ENCODE data around the gene MTARC1.

MTARC1 gene

DNA sequence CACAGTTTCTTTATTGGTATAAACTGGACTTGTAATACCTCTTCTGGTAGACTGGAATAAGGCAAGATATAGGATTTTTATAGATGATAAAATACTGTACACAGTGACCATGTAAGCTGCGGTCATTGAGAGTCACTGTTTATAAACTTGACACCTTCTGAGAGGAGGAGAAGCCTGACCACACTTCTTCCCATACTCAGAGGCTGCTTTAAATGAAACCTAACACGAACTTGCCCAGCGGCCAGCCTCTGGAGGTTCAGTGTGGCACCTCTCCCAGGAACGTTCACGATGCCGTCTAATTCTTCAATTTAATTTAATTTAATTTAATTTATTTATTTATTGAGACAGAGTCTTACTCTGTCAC lies 22.5 kb downstream of the MTARC1 start:
- Histone ChIP-seq H3K9me3 (ENCODE audit: low read length) (no peaks in the 10 kb centered on the region), H3K9ac (ENCODE audit: low read length) (no peak overlapping the region), H3K27ac (ENCODE audit: low read depth, low read length) (peak overlapping the region; percentile 83), H3K4me3 (ENCODE audit: low read depth in 1 of 2, low read length in 2 of 2) (no peak overlapping the region), H3K4me1 (ENCODE audit: insufficient read depth, low read length) (peaks cover 54% of the 10 kb centered on the region), H3K36me3 (ENCODE audit: insufficient read depth, low read length) (no peaks in the 10 kb centered on the region), H3K27me3 (ENCODE audit: control insufficient read depth in 1 of 2, insufficient read depth in 2 of 2, low read length in 2 of 2) (no peaks in the 10 kb centered on the region)

DNA sequence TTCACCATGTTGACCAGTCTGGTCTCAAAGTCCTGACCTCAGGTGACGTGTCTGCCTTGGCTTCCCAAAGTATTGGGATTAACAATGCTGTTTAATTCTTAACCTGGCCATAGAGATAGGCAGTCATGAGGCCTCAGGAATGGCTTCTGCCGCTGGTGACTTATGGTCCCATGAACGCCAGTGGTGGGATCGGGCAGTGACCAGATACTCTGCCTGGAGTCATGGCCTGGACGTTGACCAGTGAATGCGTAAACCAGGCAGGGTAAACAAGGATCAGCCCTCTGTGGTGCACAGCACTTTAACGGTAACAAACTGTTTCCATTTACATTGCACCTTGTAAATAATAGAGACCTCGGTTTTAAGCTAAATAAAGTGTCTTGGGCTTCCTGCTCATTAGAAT lies 23.0 kb downstream of the MTARC1 start:
- Histone ChIP-seq H3K27ac (ENCODE audit: low read depth, low read length) (peak overlapping the region; percentile 49), H3K4me3 (ENCODE audit: low read depth in 1 of 2, low read length in 2 of 2) (no peak overlapping the region), H3K9me3 (ENCODE audit: low read length) (no peaks in the 10 kb centered on the region), H3K36me3 (ENCODE audit: insufficient read depth, low read length) (no peaks in the 10 kb centered on the region), H3K4me1 (ENCODE audit: insufficient read depth, low read length) (peaks cover 54% of the 10 kb centered on the region), H3K9ac (ENCODE audit: low read length) (no peak overlapping the region), H3K27me3 (ENCODE audit: control insufficient read depth in 1 of 2, insufficient read depth in 2 of 2, low read length in 2 of 2) (no peaks in the 10 kb centered on the region)

DNA sequence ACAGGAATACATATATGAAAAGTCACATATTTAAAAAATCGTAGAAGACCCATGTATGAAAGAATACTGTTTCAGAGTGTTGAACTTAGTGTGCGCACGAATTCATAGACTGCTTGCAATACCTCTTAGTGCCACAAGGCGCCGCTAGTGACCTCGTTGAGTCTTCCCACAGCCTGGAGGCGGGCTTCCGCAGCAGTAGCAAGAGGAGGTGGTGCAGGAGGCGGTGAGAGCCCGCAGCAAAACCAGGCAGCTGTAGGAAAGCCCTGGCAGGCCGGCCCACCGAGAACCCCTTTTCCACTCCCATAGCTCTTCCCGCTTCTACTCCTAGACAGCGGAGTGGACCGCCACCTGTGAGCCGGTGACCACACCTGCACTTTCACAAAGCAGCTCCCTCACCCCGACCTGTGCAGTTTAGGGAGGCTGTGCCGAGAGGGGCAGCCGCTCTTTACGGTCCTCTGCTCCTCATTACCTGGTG lies 23.5 kb downstream of the MTARC1 start:
- H3K4me3 ChIP-seq (ENCODE audit: low read depth in 1 of 2, low read length in 2 of 2) = peak overlapping the region in 1 of 2 donors; percentile 46
- peak overlapping the region; percentile 49 for H3K27ac ChIP-seq (ENCODE audit: low read depth, low read length)
- no peak overlapping the region for H3K9ac ChIP-seq (ENCODE audit: low read length)

DNA sequence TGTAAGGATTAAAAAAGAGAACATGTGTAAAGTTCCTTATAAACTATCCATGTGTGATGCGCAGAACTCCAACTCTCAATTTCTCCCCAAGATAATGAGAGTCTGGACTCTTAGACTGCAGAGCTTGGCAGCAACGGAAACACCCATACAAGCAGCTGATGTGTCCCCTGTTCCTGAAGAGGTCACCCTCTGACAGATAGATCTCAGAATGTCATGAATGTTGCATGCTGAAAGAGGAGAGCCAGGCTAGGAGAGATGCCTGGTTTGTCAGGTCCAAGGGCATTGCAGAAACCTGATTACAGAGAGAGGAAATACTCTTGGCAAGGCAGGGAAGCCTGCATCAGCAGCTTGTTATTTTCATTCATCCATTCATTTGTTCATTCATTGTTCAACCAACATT lies 24.2 kb downstream of the MTARC1 start:
- no peaks in the 10 kb centered on the region for H3K36me3 ChIP-seq (ENCODE audit: insufficient read depth, low read length)

More for the DNA sequence above, 23.5 kb downstream of the MTARC1 start:
- no peaks in the 10 kb centered on the region for H3K36me3 ChIP-seq (ENCODE audit: insufficient read depth, low read length)
- H3K4me1 ChIP-seq (ENCODE audit: insufficient read depth, low read length) = peaks cover 57% of the 10 kb centered on the region
- H3K9me3 ChIP-seq (ENCODE audit: low read length) = no peaks in the 10 kb centered on the region
- H3K27me3 ChIP-seq (ENCODE audit: control insufficient read depth in 1 of 2, insufficient read depth in 2 of 2, low read length in 2 of 2) = no peaks in the 10 kb centered on the region

DNA sequence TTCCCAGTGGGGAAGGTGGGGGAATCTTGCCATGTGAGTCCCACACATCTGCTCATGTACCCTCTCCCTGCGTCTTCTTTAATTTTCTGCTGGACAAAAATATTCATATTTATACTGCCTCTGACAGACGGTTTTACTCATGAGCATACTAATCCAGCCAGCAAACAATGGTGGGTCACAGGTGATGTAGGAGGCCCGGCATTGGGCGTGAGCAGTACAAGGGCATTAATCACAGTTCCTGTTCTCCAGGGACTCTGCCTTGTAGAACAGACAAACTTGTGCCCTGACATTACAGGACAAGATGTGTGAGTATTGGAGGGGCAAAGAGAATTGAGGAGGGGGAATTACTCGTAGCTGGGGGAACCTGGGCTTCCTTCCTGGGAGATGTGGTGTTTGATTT lies 25.0 kb downstream of the MTARC1 start:
- Histone ChIP-seq H3K9ac (ENCODE audit: low read length) (no peak overlapping the region), H3K4me1 (ENCODE audit: insufficient read depth, low read length) (peaks cover 72% of the 10 kb centered on the region), H3K27me3 (ENCODE audit: control insufficient read depth in 1 of 2, insufficient read depth in 2 of 2, low read length in 2 of 2) (no peaks in the 10 kb centered on the region), H3K4me3 (ENCODE audit: low read depth in 1 of 2, low read length in 2 of 2) (no peak overlapping the region), H3K36me3 (ENCODE audit: insufficient read depth, low read length) (no peaks in the 10 kb centered on the region), H3K9me3 (ENCODE audit: low read length) (no peaks in the 10 kb centered on the region), H3K27ac (ENCODE audit: low read depth, low read length) (no peak overlapping the region)

More for the DNA sequence above, 24.2 kb downstream of the MTARC1 start:
- peaks cover 65% of the 10 kb centered on the region for H3K4me1 ChIP-seq (ENCODE audit: insufficient read depth, low read length)
- H3K27ac ChIP-seq (ENCODE audit: low read depth, low read length) = no peak overlapping the region
- no peaks in the 10 kb centered on the region for H3K9me3 ChIP-seq (ENCODE audit: low read length)
- peak overlapping the region in 1 of 2 donors; percentile 46 for H3K4me3 ChIP-seq (ENCODE audit: low read depth in 1 of 2, low read length in 2 of 2)
- H3K27me3 ChIP-seq (ENCODE audit: control insufficient read depth in 1 of 2, insufficient read depth in 2 of 2, low read length in 2 of 2) = no peaks in the 10 kb centered on the region
- no peak overlapping the region for H3K9ac ChIP-seq (ENCODE audit: low read length)

DNA sequence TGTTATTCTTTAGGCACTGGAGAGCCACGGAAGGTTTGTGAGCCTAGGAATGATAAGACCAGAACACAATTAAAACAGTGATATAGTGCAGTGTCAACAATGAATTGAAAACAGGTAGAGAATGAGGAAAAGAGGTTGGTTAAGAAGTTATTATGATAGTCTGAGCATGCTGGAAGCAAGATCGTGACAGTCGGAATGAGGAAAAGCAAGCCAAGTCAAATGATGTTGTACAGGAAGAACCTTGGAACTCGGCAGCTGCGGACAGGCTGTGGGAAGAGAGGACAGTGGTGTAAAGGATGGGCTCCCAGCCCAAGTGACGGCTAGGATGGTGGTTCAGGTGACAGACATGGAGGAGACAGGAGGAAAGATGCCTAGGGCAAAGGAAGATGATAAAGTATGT lies 25.6 kb downstream of the MTARC1 start:
- H3K9ac ChIP-seq (ENCODE audit: low read length) = no peak overlapping the region
- H3K27ac ChIP-seq (ENCODE audit: low read depth, low read length) = no peak overlapping the region
- H3K4me1 ChIP-seq (ENCODE audit: insufficient read depth, low read length) = peaks cover 76% of the 10 kb centered on the region
- H3K9me3 ChIP-seq (ENCODE audit: low read length) = no peaks in the 10 kb centered on the region
- no peak overlapping the region for H3K4me3 ChIP-seq (ENCODE audit: low read depth in 1 of 2, low read length in 2 of 2)
- H3K36me3 ChIP-seq (ENCODE audit: insufficient read depth, low read length) = no peaks in the 10 kb centered on the region
- no peaks in the 10 kb centered on the region for H3K27me3 ChIP-seq (ENCODE audit: control insufficient read depth in 1 of 2, insufficient read depth in 2 of 2, low read length in 2 of 2)

DNA sequence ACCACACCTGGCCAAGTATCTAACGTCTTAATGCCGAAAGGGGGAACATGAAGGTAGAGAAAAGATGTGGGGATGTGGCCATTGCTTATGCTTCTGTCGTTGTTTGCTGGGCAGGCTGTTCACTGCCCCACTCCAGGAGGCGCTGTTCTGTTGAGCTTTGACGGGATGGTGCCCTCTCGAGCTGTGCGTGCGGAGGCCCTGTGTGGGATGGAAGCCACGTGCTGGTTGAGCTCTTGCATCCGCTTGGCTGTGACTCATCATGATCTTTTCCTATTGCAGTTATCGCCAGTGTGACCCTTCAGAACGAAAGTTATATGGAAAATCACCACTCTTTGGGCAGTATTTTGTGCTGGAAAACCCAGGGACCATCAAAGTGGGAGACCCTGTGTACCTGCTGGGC lies 26.3 kb downstream of the MTARC1 start:
- Histone ChIP-seq H3K4me1 (ENCODE audit: insufficient read depth, low read length) (peaks cover 78% of the 10 kb centered on the region), H3K27ac (ENCODE audit: low read depth, low read length) (no peak overlapping the region), H3K9ac (ENCODE audit: low read length) (no peak overlapping the region), H3K4me3 (ENCODE audit: low read depth in 1 of 2, low read length in 2 of 2) (no peak overlapping the region), H3K27me3 (ENCODE audit: control insufficient read depth in 1 of 2, insufficient read depth in 2 of 2, low read length in 2 of 2) (no peaks in the 10 kb centered on the region), H3K36me3 (ENCODE audit: insufficient read depth, low read length) (no peaks in the 10 kb centered on the region), H3K9me3 (ENCODE audit: low read length) (no peaks in the 10 kb centered on the region)

DNA sequence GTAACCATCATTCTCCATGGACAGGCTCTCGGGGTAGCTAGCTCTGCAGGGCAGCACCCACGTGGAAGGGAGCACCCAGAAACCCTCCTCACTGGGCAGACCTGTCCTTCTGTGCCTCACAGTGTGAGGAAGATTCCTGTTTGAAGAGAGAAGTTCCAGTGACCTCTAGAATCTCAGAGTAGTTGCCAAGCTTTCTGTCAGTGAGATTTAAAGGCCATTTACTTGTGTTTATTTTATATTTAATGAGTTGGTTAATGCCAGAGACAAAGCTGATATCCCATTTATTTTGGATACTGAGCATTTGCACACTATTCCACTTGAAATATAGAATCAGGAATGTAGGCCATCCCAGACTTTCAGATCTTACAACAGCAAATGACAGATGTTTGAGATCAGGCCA lies 28.7 kb downstream of the MTARC1 start:
- Histone ChIP-seq H3K9me3 (ENCODE audit: low read length) (no peaks in the 10 kb centered on the region), H3K36me3 (ENCODE audit: insufficient read depth, low read length) (no peaks in the 10 kb centered on the region), H3K4me3 (ENCODE audit: low read depth in 1 of 2, low read length in 2 of 2) (no peak overlapping the region), H3K27me3 (ENCODE audit: control insufficient read depth in 1 of 2, insufficient read depth in 2 of 2, low read length in 2 of 2) (no peaks in the 10 kb centered on the region), H3K9ac (ENCODE audit: low read length) (no peak overlapping the region), H3K4me1 (ENCODE audit: insufficient read depth, low read length) (peaks cover 80% of the 10 kb centered on the region), H3K27ac (ENCODE audit: low read depth, low read length) (peak overlapping the region; percentile 48)

DNA sequence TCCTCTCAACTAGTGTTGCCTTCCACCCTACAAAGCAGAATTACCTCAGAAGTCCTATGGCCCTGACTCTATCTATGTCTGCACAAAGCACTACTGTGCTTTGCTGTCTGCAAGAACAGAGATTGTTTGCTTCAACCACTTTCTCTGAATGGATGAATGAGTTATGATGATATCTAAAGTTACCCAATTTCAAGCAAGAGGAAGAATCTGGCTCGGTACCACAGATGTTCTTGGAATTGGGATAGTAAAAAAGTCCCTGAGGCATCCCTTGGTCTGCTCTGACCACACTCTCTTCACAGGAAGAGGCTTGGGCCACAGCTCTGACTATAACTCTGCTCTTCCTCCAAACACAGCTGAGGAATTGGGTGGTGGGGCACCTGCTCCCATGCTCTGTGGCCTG lies 31.2 kb downstream of the MTARC1 start:
- Histone ChIP-seq H3K4me1 (ENCODE audit: insufficient read depth, low read length) (peaks cover 63% of the 10 kb centered on the region), H3K9ac (ENCODE audit: low read length) (no peak overlapping the region), H3K36me3 (ENCODE audit: insufficient read depth, low read length) (no peaks in the 10 kb centered on the region), H3K27me3 (ENCODE audit: control insufficient read depth in 1 of 2, insufficient read depth in 2 of 2, low read length in 2 of 2) (no peaks in the 10 kb centered on the region), H3K4me3 (ENCODE audit: low read depth in 1 of 2, low read length in 2 of 2) (no peak overlapping the region), H3K27ac (ENCODE audit: low read depth, low read length) (peak overlapping the region; percentile 94), H3K9me3 (ENCODE audit: low read length) (no peaks in the 10 kb centered on the region)

DNA sequence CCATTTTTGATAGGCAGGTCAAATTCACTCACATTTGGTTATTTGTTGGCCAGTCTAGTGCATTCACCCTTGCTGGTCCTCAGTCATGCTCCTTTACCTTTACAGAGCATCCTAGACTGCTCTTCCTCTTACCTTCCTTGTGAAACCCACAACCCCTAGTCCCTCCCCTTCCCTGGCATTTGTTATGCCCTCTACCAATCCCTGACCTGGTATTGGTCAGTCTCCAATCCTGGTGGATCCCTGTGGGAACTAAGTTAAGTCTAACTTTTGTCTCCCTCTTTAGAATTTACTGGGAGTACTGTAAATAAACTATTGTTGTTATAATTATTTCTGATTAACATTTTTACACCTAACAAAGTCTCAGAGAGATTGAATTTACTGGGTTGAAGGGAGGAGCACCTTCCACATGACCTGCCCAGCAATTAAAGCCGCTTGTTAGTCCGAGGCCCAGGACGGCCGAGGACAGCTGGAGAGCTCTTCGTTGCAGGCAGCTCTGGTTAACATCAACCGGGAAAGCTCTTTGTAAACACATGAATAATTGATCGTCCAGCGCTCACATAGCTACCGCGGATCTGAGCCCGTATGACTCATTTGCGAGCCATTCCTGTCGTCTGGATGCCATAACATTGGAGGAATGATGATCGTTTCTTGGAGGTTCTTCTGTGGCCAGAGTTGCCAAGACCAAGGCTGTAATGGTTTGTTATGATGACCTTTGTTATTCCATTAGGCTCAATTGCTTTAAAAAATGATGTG lies 31.9 kb downstream of the MTARC1 start:
- H3K36me3 ChIP-seq (ENCODE audit: insufficient read depth, low read length) = no peaks in the 10 kb centered on the region
- H3K4me3 ChIP-seq (ENCODE audit: low read depth in 1 of 2, low read length in 2 of 2) = no peak overlapping the region
- H3K27ac ChIP-seq (ENCODE audit: low read depth, low read length) = peak overlapping the region; percentile 94
- no peak overlapping the region for H3K9ac ChIP-seq (ENCODE audit: low read length)
- H3K27me3 ChIP-seq (ENCODE audit: control insufficient read depth in 1 of 2, insufficient read depth in 2 of 2, low read length in 2 of 2) = no peaks in the 10 kb centered on the region
- peaks cover 63% of the 10 kb centered on the region for H3K4me1 ChIP-seq (ENCODE audit: insufficient read depth, low read length)
- no peaks in the 10 kb centered on the region for H3K9me3 ChIP-seq (ENCODE audit: low read length)

DNA sequence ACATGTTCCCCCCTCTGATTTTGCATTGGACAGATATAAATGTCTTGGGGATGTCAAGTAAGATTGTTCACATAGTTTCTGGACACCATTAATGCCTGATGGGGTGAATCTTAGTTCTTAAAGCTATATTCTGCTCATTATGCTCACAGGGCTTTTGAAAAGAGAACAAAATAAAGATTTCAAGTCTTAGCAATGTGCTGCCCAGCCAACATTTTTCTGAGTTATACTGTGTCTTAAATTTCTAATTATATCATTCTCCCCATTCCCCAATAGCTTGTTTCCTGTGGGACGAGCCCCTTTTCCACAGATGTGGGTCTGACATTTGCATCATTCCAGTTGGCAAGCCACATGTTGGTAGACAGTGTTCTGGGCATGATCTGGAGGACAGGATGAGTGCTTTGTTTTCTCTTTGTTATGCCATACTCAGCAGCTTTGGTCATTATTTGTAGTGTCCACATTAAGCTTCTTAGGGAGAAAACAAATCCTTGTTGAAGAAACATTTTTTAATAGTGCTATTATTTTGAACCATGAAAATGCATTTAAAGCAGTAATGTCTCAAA lies 32.8 kb downstream of the MTARC1 start:
- Histone ChIP-seq H3K36me3 (ENCODE audit: insufficient read depth, low read length) (no peaks in the 10 kb centered on the region), H3K9me3 (ENCODE audit: low read length) (no peaks in the 10 kb centered on the region), H3K4me1 (ENCODE audit: insufficient read depth, low read length) (peaks cover 60% of the 10 kb centered on the region), H3K27ac (ENCODE audit: low read depth, low read length) (peak overlapping the region; percentile 59), H3K4me3 (ENCODE audit: low read depth in 1 of 2, low read length in 2 of 2) (no peak overlapping the region), H3K27me3 (ENCODE audit: control insufficient read depth in 1 of 2, insufficient read depth in 2 of 2, low read length in 2 of 2) (no peaks in the 10 kb centered on the region), H3K9ac (ENCODE audit: low read length) (no peak overlapping the region)

Data from muscle layer of colon (tissue), 2 donors.